Measurements from ENCODE around the gene FGD5.

- TF ChIP-seq FOXP2 (optimal IDR thresholded peaks at IDR 0.05; ENCODE audit: borderline replicate concordance, extremely low read depth, extremely low read length, insufficient read depth), result no peak
- no peak for TF ChIP-seq POLR2AphosphoS5 (IDR thresholded peaks at IDR 0.05; ENCODE audit: low read depth, low read length)
- no peak for TF ChIP-seq TAF1 (IDR thresholded peaks at IDR 0.05; ENCODE audit: borderline replicate concordance, insufficient read depth, low read length)
Observed at GRCh38 chr3:14779069-14779685, 39.6 kb upstream of the FGD5 start.

Data from PFSK-1 (cell line).